SK-N-MC (cell line): Measurements from ENCODE around the gene PDE11A.

ENCODE experiments used
- DNase-seq: peaks from one replicate; pipeline ENCODE4 v3.0.0-alpha.2; 2011; ENCODE audit warnings: low read depth, low spot score
- H3K27ac ChIP-seq: fragments of 200-600 bp; sonication (generic); 2 replicates; pipeline ENCODE4 v1.5.1; 2016; ENCODE audit warnings: mixed run types
- H3K36me3 ChIP-seq: fragments of 200-600 bp; sonication (generic); 2 replicates; pipeline ENCODE4 v1.6.1; 2017; ENCODE audit warnings: antibody characterized with exemption, low read length, mixed read lengths; ENCODE audit not compliant: insufficient read depth
- H3K4me3 ChIP-seq: fragments of 200-600 bp; sonication (generic); 2 replicates; pipeline ENCODE4 v1.5.1; 2016
- H3K9ac ChIP-seq: fragments of 200-600 bp; sonication (generic); 2 replicates; pipeline ENCODE4 v1.8.0; 2017; ENCODE audit warnings: mixed run types, mixed read lengths; ENCODE audit not compliant: insufficient read length
- H3K9me3 ChIP-seq: fragments of 200-600 bp; sonication (generic); 2 replicates; pipeline ENCODE4 v1.6.1; 2017; ENCODE audit warnings: low read depth, mild to moderate bottlenecking, antibody characterized with exemption, low read length, moderate library complexity, mixed read lengths
- EZH2 ChIP-seq: fragments of 200-600 bp; sonication (generic); IDR thresholded peaks from one replicate; pipeline ENCODE4 v1.6.1; 2017; ENCODE audit warnings: antibody characterized with exemption
- FOXP2 ChIP-seq: optimal IDR thresholded peaks from 2 replicates; pipeline ENCODE3; 2011; ENCODE audit warnings: mild to moderate bottlenecking, moderate library complexity; ENCODE audit not compliant: insufficient read depth; ENCODE audit errors: extremely low read length, control extremely low read depth
- POLR2AphosphoS5 ChIP-seq: IDR thresholded peaks from 2 replicates; pipeline ENCODE4 v1.6.1; 2012; ENCODE audit warnings: mild to moderate bottlenecking, low read depth, low read length, borderline replicate concordance

The PDE11A gene

DNA sequence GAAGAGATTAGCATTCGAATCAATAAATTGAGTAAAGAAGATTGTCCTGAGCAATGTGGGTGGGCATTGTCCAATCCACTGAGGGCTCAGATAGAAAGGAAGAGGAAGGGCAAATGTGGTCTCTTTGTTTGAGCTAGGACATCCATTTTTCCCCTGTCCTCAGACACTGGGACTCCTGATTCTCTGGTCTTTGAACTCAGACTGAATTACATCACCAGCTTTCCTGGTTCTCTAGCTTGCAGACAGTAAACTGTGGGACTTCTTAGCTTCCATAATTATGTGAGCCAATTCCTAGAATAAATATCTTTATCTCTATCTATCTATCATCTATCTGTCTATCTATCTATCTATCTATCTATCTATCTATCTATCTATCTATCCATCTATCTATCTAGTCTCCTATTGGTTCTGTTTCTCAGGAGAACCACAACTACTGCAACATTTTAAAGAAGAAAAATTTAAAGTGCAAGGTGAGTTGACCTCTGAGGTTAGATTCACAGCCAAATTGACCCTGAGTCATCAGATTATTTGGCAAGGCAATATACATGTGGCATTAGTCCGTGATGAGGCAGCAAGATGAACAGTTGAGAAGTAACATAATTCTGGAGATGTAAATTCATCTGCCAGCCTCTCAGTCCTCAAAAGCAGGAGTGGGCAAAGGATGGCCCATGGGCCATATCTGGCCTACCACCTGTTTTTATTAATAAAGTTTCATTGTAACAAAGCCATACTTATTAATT, 191.4 kb downstream of the PDE11A start:
- TF ChIP-seq EZH2 (no peak), POLR2AphosphoS5 (no peak), FOXP2 (no peak)
- DNase-seq = no peak
- Histone ChIP-seq H3K9ac (no peak overlapping the region), H3K27ac (no peak overlapping the region), H3K9me3 (no peaks in the 10 kb centered on the region), H3K4me3 (no peak overlapping the region), H3K36me3 (no peaks in the 10 kb centered on the region)

DNA sequence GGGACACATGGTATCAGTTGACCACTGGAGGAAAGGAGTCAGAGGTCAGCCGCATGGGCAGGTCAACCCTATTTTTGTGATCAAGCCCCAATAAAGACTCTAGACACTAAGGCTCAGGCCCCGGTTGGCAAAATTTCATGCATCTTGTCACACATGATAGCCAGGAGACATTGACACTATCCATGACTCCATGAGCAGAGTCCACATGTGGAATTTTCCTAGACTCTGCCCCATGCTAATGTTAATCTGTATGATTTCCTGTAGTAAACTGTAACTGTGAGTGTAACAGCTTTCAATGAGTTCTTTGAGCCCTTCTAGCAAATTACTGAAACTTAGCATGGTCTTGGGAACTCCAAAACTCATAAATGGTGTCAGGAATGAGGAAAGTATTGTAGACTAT, 192.3 kb downstream of the PDE11A start:
- Histone ChIP-seq H3K9me3 (no peaks in the 10 kb centered on the region), H3K36me3 (no peaks in the 10 kb centered on the region), H3K27ac (no peak overlapping the region), H3K9ac (no peak overlapping the region), H3K4me3 (no peak overlapping the region)
- TF ChIP-seq POLR2AphosphoS5 = no peak
- no peak for DNase-seq

DNA sequence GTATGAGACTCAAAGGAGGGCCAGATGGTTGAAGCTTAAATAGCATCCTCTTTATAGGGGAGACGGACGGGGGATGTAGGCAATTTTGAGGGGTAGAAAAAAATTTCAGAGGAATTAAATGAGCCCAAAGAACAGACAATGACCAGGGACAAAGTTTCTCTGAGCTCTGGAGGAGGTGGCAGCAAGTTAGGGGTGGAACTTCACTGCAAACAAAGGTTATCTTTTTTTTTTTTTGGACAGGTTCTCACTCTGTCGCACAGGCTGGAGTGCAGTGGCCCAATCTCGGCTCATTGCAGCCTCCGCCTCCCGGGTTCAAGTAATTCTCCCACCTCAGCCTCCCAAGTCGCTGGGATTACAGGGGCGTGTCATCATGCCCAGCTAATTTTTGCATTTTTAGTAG, 195.6 kb downstream of the PDE11A start:
- DNase-seq = no peak
- H3K4me3 ChIP-seq = no peak overlapping the region
- TF ChIP-seq POLR2AphosphoS5 (no peak), FOXP2 (no peak), EZH2 (no peak)
- no peak overlapping the region for H3K27ac ChIP-seq
- H3K9ac ChIP-seq = no peak overlapping the region
- H3K9me3 ChIP-seq = no peaks in the 10 kb centered on the region
- H3K36me3 ChIP-seq = no peaks in the 10 kb centered on the region

DNA sequence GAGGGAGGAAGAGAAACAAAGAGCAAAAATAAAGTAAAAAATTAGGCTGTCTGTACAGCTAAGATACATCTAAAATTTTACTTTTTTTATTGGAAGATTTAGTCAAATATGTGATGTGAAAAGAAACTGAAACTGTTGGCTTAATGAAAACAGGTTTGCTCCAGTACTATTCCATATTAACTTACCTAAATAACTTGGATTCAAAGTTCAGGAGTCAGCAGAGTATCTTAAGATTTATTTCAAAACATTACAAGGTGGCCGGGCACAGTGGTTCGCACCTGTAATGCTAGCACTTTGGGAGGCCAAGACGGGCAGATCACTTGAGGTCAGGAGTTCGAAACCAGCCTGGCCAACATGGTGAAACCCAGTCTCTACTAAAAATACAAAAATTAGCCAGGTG, 197.9 kb downstream of the PDE11A start:
- no peak overlapping the region for H3K4me3 ChIP-seq
- DNase-seq = no peak
- TF ChIP-seq FOXP2 = no peak
- TF ChIP-seq EZH2 = no peak
- TF ChIP-seq POLR2AphosphoS5 = no peak
- H3K9me3 ChIP-seq = no peaks in the 10 kb centered on the region
- no peaks in the 10 kb centered on the region for H3K36me3 ChIP-seq
- H3K9ac ChIP-seq = no peak overlapping the region
- H3K27ac ChIP-seq = no peak overlapping the region

DNA sequence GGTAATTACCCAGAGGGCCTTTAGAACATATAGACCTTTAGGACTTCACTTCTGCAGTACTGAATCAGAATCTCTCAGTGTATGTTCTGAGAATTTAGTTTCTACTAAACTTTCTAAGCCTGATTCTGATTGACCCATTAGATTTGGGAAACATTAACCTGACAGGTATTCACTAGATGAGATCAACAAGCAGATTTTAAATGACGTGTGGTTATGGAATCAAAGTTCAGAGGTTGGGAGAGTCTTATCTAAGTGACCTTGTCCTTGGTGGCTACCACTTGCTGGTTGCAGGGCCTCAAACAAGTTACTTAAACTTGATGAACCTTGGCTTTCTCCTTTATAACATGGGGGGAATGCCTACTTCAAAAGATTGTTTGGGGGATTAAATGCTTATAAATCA, 198.7 kb downstream of the PDE11A start:
- H3K9me3 ChIP-seq = no peaks in the 10 kb centered on the region
- H3K9ac ChIP-seq = no peak overlapping the region
- TF ChIP-seq EZH2 (no peak), POLR2AphosphoS5 (no peak)
- no peaks in the 10 kb centered on the region for H3K36me3 ChIP-seq
- no peak for DNase-seq
- H3K27ac ChIP-seq = no peak overlapping the region
- no peak overlapping the region for H3K4me3 ChIP-seq

DNA sequence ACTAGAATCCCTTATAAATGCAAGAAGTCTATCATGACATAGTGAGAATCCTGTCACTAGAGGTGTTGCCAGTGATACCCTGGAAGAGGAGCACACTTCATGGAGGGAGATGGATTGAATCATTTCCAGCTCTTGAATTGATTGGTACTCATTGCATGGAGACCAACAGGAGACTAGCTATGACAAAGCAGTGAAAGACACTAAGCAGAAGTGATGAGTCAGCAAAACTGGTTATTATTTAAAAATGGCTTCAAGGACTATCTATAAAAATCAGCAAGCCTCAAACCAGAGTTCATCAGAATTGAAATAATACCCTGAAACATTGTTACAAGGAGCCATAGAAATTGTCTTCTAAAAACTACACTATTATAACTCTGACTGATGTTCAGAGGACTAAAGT, 200.3 kb downstream of the PDE11A start:
- H3K9me3 ChIP-seq = no peaks in the 10 kb centered on the region
- no peaks in the 10 kb centered on the region for H3K36me3 ChIP-seq
- no peak for TF ChIP-seq FOXP2
- TF ChIP-seq POLR2AphosphoS5 = no peak
- no peak for TF ChIP-seq EZH2
- H3K27ac ChIP-seq = no peak overlapping the region
- H3K4me3 ChIP-seq = no peak overlapping the region
- DNase-seq = no peak
- no peak overlapping the region for H3K9ac ChIP-seq

DNA sequence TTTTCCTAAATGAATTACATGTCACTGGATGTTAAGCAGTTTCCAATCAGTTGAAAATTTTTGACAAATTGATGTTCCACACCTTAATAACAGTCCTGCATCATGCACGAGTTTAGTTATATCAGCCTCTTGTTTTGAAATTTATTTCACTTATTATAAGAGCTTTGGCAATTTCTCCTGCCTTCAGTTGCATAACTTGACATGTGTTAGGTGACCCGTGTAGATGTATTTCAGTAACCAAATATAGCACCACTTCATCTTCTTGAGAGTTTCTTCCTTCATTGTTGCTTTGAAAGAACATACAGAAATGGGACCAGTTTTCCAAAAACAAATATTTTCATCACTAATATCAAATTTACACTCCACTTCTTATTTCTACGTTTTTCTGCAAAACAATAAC, 202.7 kb downstream of the PDE11A start:
- Histone ChIP-seq H3K9ac (no peak overlapping the region), H3K36me3 (no peaks in the 10 kb centered on the region), H3K9me3 (no peaks in the 10 kb centered on the region), H3K27ac (no peak overlapping the region), H3K4me3 (no peak overlapping the region)
- TF ChIP-seq EZH2 (no peak), POLR2AphosphoS5 (no peak), FOXP2 (no peak)
- DNase-seq = no peak

DNA sequence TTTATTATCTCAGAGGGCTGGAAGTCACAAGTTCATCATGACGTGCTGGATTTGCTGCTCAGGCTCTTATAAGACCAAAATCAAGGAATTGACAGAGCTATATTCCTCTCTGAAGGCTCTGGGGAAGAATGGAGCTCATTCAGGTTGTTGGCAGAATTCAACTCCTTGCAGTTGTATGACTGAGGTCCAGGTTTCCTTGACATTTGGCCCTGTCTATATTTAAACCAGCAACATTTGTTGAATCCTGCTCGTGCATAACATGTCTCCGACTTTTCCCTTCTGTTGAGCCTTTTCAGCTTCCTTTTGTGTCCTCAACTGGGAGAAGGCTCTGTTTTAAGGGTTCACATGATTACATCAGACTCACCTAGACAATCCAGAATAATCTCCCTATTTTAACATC, 203.4 kb downstream of the PDE11A start:
- no peak overlapping the region for H3K27ac ChIP-seq
- no peak for DNase-seq
- TF ChIP-seq EZH2 (no peak), FOXP2 (no peak), POLR2AphosphoS5 (no peak)
- no peaks in the 10 kb centered on the region for H3K9me3 ChIP-seq
- no peak overlapping the region for H3K4me3 ChIP-seq
- no peak overlapping the region for H3K9ac ChIP-seq
- no peaks in the 10 kb centered on the region for H3K36me3 ChIP-seq

DNA sequence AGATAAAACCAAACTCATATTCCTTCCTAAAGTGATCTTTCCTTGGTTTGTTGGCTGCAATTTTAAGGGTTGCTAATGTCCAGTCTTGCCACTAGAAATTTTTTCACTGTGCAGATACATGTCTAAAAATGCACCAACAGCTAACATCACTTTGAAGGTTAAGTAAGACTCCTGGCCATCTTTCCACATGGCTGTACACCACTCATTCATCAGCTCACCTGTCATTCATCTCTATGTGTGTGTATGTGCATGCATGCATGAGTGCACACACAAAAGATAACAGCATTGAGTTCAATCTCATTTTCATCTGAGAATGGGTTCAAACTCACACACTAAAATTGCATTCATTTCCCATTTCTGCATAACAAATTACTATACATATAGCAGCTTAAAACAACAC, 203.8 kb downstream of the PDE11A start:
- Histone ChIP-seq H3K36me3 (no peaks in the 10 kb centered on the region), H3K9ac (no peak overlapping the region), H3K9me3 (no peaks in the 10 kb centered on the region), H3K27ac (no peak overlapping the region), H3K4me3 (no peak overlapping the region)
- no peak for TF ChIP-seq FOXP2
- no peak for TF ChIP-seq POLR2AphosphoS5
- TF ChIP-seq EZH2 = no peak
- no peak for DNase-seq
